IMR-90 (cell line): ENCODE results near the gene QSER1. TPM values are rescaled to one million over a fixed set of nuclear protein-coding genes. Genes with fewer than 3 reads are reported as not detected.

Experiments used
- ATAC-seq: fragments of 200-7000 bp; cut with Tn5 transposase; 2 replicates; pipeline ENCODE4 v1.9.1; 2020; ENCODE audit warnings: low read depth, mild to moderate bottlenecking, moderate library complexity
- BruUV-seq: library from RNA; stranded (reverse); fragments of 400-500 nt; replicated peaks from 2 replicates; lab custom pipeline; 2021; lab: Mats Ljungman, UMichigan
- CTCF ChIA-PET: fragments of 300-600 bp; formaldehyde crosslinking; extraction: SDS; loops from one replicate; lab custom pipeline; 2021; ENCODE audit warnings: antibody characterized with exemption; lab: Yijun Ruan, JAX
- POLR2A ChIA-PET: fragments of 300-600 bp; sonication (Branson Sonifier 250); formaldehyde crosslinking; loops from one replicate; lab custom pipeline; 2022; ENCODE audit warnings: antibody characterized with exemption; ENCODE audit not compliant: unreplicated experiment; lab: Charles Lee
- DNase-seq: peaks from one replicate; pipeline ENCODE4 v3.0.0; 2013
- H2AFZ ChIP-seq: replicated peaks from 2 replicates; pipeline ENCODE3; 2013; ENCODE audit warnings: low read length, mild to moderate bottlenecking; ENCODE audit not compliant: poor library complexity
- H2AK5ac ChIP-seq: 2 replicates; pipeline ENCODE4 v1.6.1; 2013; ENCODE audit warnings: low read depth, low read length, inconsistent platforms
- H2AK9ac ChIP-seq: replicated peaks from 2 replicates; pipeline ENCODE3; 2013; ENCODE audit warnings: mild to moderate bottlenecking, low read depth, low read length, moderate library complexity; ENCODE audit not compliant: poor library complexity
- H2BK120ac ChIP-seq: 2 replicates; pipeline ENCODE4 v1.6.1; 2013; ENCODE audit warnings: low read depth, low read length, inconsistent platforms
- H2BK15ac ChIP-seq: 3 replicates; pipeline ENCODE4 v1.6.1; 2013; ENCODE audit warnings: low read depth, low read length, inconsistent platforms
- H2BK20ac ChIP-seq: 2 replicates; pipeline ENCODE4 v1.6.1; 2013; ENCODE audit warnings: low read depth, mild to moderate bottlenecking, inconsistent platforms, low read length, moderate library complexity
- H2BK5ac ChIP-seq: 2 replicates; pipeline ENCODE4 v1.6.1; 2013; ENCODE audit warnings: mild to moderate bottlenecking, low read depth, low read length, inconsistent platforms; ENCODE audit not compliant: poor library complexity, severe bottlenecking
- H3K14ac ChIP-seq: replicated peaks from 2 replicates; pipeline ENCODE4 v1.6.1; 2013; ENCODE audit warnings: low read depth, low read length, inconsistent platforms
- H3K18ac ChIP-seq: 2 replicates; pipeline ENCODE4 v1.6.1; 2013; ENCODE audit warnings: low read depth, low read length, control low read depth
- H3K23ac ChIP-seq: 2 replicates; pipeline ENCODE4 v1.6.1; 2013; ENCODE audit warnings: low read depth, low read length, inconsistent platforms
- H3K27ac ChIP-seq: 2 replicates; pipeline ENCODE4 v1.5.1; 2013; ENCODE audit warnings: mild to moderate bottlenecking, control low read depth, low read length; ENCODE audit not compliant: insufficient read depth
- H3K27me3 ChIP-seq: 2 replicates; pipeline ENCODE4 v1.6.1; 2013; ENCODE audit warnings: low read length; ENCODE audit not compliant: control insufficient read depth, insufficient read depth
- H3K36me3 ChIP-seq: 2 replicates; pipeline ENCODE4 v1.6.1; 2013; ENCODE audit warnings: low read length, mixed read lengths; ENCODE audit not compliant: control insufficient read depth, insufficient read depth
- H3K4ac ChIP-seq: 2 replicates; pipeline ENCODE4 v1.6.1; 2013; ENCODE audit warnings: low read depth, low read length, inconsistent platforms
- H3K4me1 ChIP-seq: 2 replicates; pipeline ENCODE4 v1.6.1; 2013; ENCODE audit warnings: low read length, mixed read lengths; ENCODE audit not compliant: control insufficient read depth, insufficient read depth
- H3K4me2 ChIP-seq: 2 replicates; pipeline ENCODE4 v1.6.1; 2013; ENCODE audit warnings: low read depth, mild to moderate bottlenecking, control low read depth, low read length, moderate library complexity
- H3K4me3 ChIP-seq: 2 replicates; pipeline ENCODE4 v1.5.1; 2013; ENCODE audit warnings: low read depth, mild to moderate bottlenecking, control low read depth, low read length, moderate library complexity; ENCODE audit not compliant: insufficient read depth
- H3K56ac ChIP-seq: 2 replicates; pipeline ENCODE4 v1.6.1; 2013; ENCODE audit warnings: low read length, inconsistent platforms; ENCODE audit not compliant: insufficient read depth; ENCODE audit errors: extremely low read depth
- H3K79me1 ChIP-seq, 2 experiments: 2 replicates each; pipeline ENCODE4 v1.6.1; 2013; ENCODE audit warnings: low read length in 2 of 2, inconsistent platforms in 1 of 2, low read depth in 1 of 2
- H3K9ac ChIP-seq: 2 replicates; pipeline ENCODE4 v1.6.1; 2013; ENCODE audit warnings: low read depth, low read length, control low read depth
- H3K9me1 ChIP-seq: 2 replicates; pipeline ENCODE4 v1.6.1; 2013; ENCODE audit warnings: low read length, inconsistent platforms; ENCODE audit not compliant: insufficient read depth
- H3K9me3 ChIP-seq: 2 replicates; pipeline ENCODE4 v1.6.1; 2013; ENCODE audit warnings: low read length; ENCODE audit not compliant: control insufficient read depth, insufficient read depth
- H4K20me1 ChIP-seq: 2 replicates; pipeline ENCODE4 v1.6.1; 2013; ENCODE audit warnings: low read length, inconsistent platforms; ENCODE audit not compliant: insufficient read depth
- H4K5ac ChIP-seq: 2 replicates; pipeline ENCODE4 v1.6.1; 2013; ENCODE audit warnings: mild to moderate bottlenecking, low read depth, low read length, control low read depth
- H4K8ac ChIP-seq, 2 experiments: 2 replicates each; pipeline ENCODE4 v1.6.1; 2013; ENCODE audit warnings: low read depth in 2 of 2, low read length in 2 of 2, control low read depth in 1 of 2, inconsistent platforms in 1 of 2
- H4K91ac ChIP-seq: 2 replicates; pipeline ENCODE4 v1.6.1; 2013; ENCODE audit warnings: low read depth, low read length, inconsistent platforms; ENCODE audit not compliant: insufficient read depth
- CEBPB ChIP-seq: IDR thresholded peaks from 2 replicates; pipeline ENCODE4 v1.6.1; 2012; ENCODE audit warnings: low read depth, low read length, improper control_type of control experiment
- MAFK ChIP-seq: IDR thresholded peaks from 2 replicates; pipeline ENCODE4 v1.6.1; 2012; ENCODE audit warnings: low read depth, low read length, improper control_type of control experiment
- MXI1 ChIP-seq: IDR thresholded peaks from 2 replicates; pipeline ENCODE4 v1.6.1; 2012; ENCODE audit warnings: low read depth, mild to moderate bottlenecking, low read length, moderate library complexity, borderline replicate concordance
- NFE2L2 ChIP-seq: fragments of 150-350 bp; IDR thresholded peaks from 2 replicates; pipeline ENCODE4 v1.6.1; 2016; ENCODE audit warnings: low read depth, mild to moderate bottlenecking, low read length
- POLR2A ChIP-seq: IDR thresholded peaks from 2 replicates; pipeline ENCODE4 v1.6.1; 2012; ENCODE audit warnings: mild to moderate bottlenecking, low read depth, low read length
- RFX5 ChIP-seq: IDR thresholded peaks from 2 replicates; pipeline ENCODE4 v1.8.0; 2012; ENCODE audit warnings: low read depth, mild to moderate bottlenecking, low read length, moderate library complexity
- SMC3 ChIP-seq: fragments of 150-350 bp; IDR thresholded peaks from 2 replicates; pipeline ENCODE4 v1.6.1; 2016; ENCODE audit warnings: low read depth, mild to moderate bottlenecking, antibody characterized with exemption, low read length, moderate library complexity
- WGBS, 2 experiments: methylation state at CpG; one replicate each; pipeline versions ENCODE4 v1.1.5 to v1.1.7; 2013; ENCODE audit warnings: missing lambda C conversion rate in 2 of 2; ENCODE audit not compliant: insufficient read length in 1 of 2; ENCODE audit errors: extremely low coverage in 2 of 2; 5-methylcytosine and 5-hydroxymethylcytosine counted together
- dilution Hi-C: fragments of 300-500 bp; cut with HindIII; formaldehyde crosslinking; loops from one replicate; pipeline ENCODE4 v1.14.3; 2018; ENCODE audit warnings: low sequenced_read_pairs; ENCODE audit not compliant: unreplicated experiment
- in situ Hi-C: fragments of 300-500 bp; cut with MboI; formaldehyde crosslinking; loops from 3 replicates; pipeline ENCODE4 v1.14.3; 2019; ENCODE audit warnings: low sequenced_read_pairs, inconsistent platforms, mixed read lengths
- intact Hi-C: fragments of 100-400 bp; cut with micrococcal nuclease; formaldehyde crosslinking; loops from 2 replicates; pipeline ENCODE4 v1.10.0; 2022
- polyA plus RNA-seq, 3 experiments: library from polyadenylated mRNA; depleted of rRNA; stranded (reverse); fragments of >200 nt; gene quantifications; 2 replicates each; pipeline ENCODE4 v1.2.3, GENCODE V29; 2012; ENCODE audit warnings: low replicate concordance in 1 of 3
- total RNA-seq: library from RNA; depleted of rRNA; stranded (reverse); fragments of >200 nt; gene quantifications from 2 replicates; pipeline ENCODE4 v1.2.3, GENCODE V29; 2012
- TF ChIP-seq, protein P1 (sequence below): fragments of 150-350 bp; IDR thresholded peaks from 2 replicates; pipeline ENCODE4 v1.6.1; 2016; ENCODE audit warnings: low read depth, mild to moderate bottlenecking, low read length, moderate library complexity, borderline replicate concordance
- TF ChIP-seq, protein P2 (sequence below): conservative IDR thresholded peaks from 2 replicates; pipeline ENCODE4 v1.5.1; 2012; ENCODE audit warnings: mild to moderate bottlenecking, low read depth, low read length, improper control_type of control experiment

Gene QSER1
- total and polyA plus RNA-seq, 2 of the 4 experiments (the other 2 are of a cell fraction) = 5.9 to 15.6 TPM

DNA sequence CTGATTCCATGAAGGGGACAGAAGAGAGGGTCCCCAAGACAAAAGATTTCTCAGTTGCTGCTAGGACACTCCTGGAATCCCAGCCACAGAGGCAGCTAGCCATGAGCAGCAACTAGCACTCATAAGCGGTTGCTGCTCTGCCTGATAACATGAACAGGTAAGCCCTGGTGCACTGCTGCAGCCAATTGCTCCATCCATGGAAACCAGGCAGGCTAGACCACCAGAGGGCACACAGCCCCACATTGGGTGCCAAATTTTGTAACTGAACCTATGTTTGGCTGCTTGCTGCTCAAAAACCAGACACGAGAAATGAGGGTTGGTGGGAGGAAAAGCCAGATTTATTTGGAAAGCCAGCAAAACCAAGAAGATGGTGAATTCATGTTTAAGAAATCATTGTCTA is 21.9 kb upstream of the QSER1 start:
- no peak for TF ChIP-seq CEBPB
- no peak for TF ChIP-seq MXI1
- TF ChIP-seq POLR2A = no peak
- no peak for TF ChIP-seq MAFK
- TF ChIP-seq, protein P1, sequence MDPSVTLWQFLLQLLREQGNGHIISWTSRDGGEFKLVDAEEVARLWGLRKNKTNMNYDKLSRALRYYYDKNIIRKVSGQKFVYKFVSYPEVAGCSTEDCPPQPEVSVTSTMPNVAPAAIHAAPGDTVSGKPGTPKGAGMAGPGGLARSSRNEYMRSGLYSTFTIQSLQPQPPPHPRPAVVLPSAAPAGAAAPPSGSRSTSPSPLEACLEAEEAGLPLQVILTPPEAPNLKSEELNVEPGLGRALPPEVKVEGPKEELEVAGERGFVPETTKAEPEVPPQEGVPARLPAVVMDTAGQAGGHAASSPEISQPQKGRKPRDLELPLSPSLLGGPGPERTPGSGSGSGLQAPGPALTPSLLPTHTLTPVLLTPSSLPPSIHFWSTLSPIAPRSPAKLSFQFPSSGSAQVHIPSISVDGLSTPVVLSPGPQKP = no peak
- TF ChIP-seq SMC3 = no peak
- no peak for TF ChIP-seq RFX5
- TF ChIP-seq NFE2L2 = no peak
- TF ChIP-seq, protein P2, sequence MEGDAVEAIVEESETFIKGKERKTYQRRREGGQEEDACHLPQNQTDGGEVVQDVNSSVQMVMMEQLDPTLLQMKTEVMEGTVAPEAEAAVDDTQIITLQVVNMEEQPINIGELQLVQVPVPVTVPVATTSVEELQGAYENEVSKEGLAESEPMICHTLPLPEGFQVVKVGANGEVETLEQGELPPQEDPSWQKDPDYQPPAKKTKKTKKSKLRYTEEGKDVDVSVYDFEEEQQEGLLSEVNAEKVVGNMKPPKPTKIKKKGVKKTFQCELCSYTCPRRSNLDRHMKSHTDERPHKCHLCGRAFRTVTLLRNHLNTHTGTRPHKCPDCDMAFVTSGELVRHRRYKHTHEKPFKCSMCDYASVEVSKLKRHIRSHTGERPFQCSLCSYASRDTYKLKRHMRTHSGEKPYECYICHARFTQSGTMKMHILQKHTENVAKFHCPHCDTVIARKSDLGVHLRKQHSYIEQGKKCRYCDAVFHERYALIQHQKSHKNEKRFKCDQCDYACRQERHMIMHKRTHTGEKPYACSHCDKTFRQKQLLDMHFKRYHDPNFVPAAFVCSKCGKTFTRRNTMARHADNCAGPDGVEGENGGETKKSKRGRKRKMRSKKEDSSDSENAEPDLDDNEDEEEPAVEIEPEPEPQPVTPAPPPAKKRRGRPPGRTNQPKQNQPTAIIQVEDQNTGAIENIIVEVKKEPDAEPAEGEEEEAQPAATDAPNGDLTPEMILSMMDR = 0 out of 2 replicates have a peak, but pooled peaks have one; percentile 12
- Histone ChIP-seq H3K18ac (no peak overlapping the region), H3K23ac (no peak overlapping the region), H3K36me3 (no peaks in the 10 kb centered on the region), H3K27me3 (no peaks in the 10 kb centered on the region), H2AK9ac (no peak overlapping the region), H2AK5ac (no peak overlapping the region), H4K5ac (no peak overlapping the region), H2BK5ac (no peak overlapping the region), H4K20me1 (no peaks in the 10 kb centered on the region), H3K27ac (no peak overlapping the region), H3K56ac (no peak overlapping the region), H3K14ac (no peak overlapping the region), H3K9ac (no peak overlapping the region), H3K9me1 (no peaks in the 10 kb centered on the region), H4K8ac (no peak overlapping the region), H2BK15ac (no peak overlapping the region), H4K91ac (no peak overlapping the region), H2AFZ (no peak overlapping the region), H2BK120ac (no peak overlapping the region), H3K4me3 (no peak overlapping the region), H2BK20ac (no peak overlapping the region), H3K9me3 (peaks cover 1% of the 10 kb centered on the region; the same call in 1 of the 2 replicates), H3K79me1 (no peaks in the 10 kb centered on the region), H3K4me1 (no peaks in the 10 kb centered on the region), H3K4me2 (no peak overlapping the region), H3K4ac (no peak overlapping the region)
- dilution Hi-C loops = no loop called here
- 40% methylated on average over 2 of the region's 2 CpGs; no CpG with 5 or more reads in 1 of the 2 experiments for WGBS, 2 experiments
- BruUV-seq = no TSS peak
- in situ Hi-C loops = no loop called here
- POLR2A ChIA-PET = no interaction called here
- no peak for ATAC-seq
- CTCF ChIA-PET = no interaction called here
- intact Hi-C loops = no loop called here
- no peak for DNase-seq
